Left ventricle myocardium inferior (tissue), 1 donor: ENCODE data around the gene ERCC1. TPM values are rescaled to one million over a fixed set of nuclear protein-coding genes. Genes with fewer than 3 reads are reported as not detected.

Experiments used
- DNase-seq: peaks from one replicate; pipeline ENCODE4 v3.0.0-alpha.2; 2020
- H3K27ac ChIP-seq: fragments of 200-600 bp; replicated peaks from 2 replicates; pipeline ENCODE4 v1.8.0; 2021
- H3K27me3 ChIP-seq: fragments of 200-600 bp; 2 replicates; pipeline ENCODE4 v1.8.0; 2021; ENCODE audit warnings: low read depth
- H3K36me3 ChIP-seq: fragments of 200-600 bp; 2 replicates; pipeline ENCODE4 v1.8.0; 2021
- H3K4me1 ChIP-seq: fragments of 200-600 bp; 2 replicates; pipeline ENCODE4 v1.8.0; 2021
- H3K4me3 ChIP-seq: fragments of 200-600 bp; 2 replicates; pipeline ENCODE4 v1.8.0; 2021; ENCODE audit warnings: mild to moderate bottlenecking, moderate library complexity
- H3K9me3 ChIP-seq: fragments of 200-600 bp; replicated peaks from 2 replicates; pipeline ENCODE4 v1.8.0; 2021
- CTCF ChIP-seq: fragments of 200-600 bp; IDR thresholded peaks from 2 replicates; pipeline ENCODE4 v1.8.0; 2021; ENCODE audit warnings: antibody characterized with exemption, mild to moderate bottlenecking, borderline replicate concordance
- intact Hi-C: fragments of 100-400 bp; cut with micrococcal nuclease; formaldehyde crosslinking; loops from one replicate; pipeline ENCODE4 v1.11.0; 2022
- total RNA-seq: library from RNA; stranded (reverse); fragmentation: NEBNext Ultra II Directional; extraction: Animal tissue kit (Norgen Biotek cat#: 25700); gene quantifications from one replicate; pipeline ENCODE4 v1.2.1, GENCODE V29; 2021
- donor health status: DM: no; HTN: yes; CAD: no; lungs with severe emphysema.

Gene ERCC1
- total RNA-seq, 1 donor from 2014 or later, result 108 TPM

DNA sequence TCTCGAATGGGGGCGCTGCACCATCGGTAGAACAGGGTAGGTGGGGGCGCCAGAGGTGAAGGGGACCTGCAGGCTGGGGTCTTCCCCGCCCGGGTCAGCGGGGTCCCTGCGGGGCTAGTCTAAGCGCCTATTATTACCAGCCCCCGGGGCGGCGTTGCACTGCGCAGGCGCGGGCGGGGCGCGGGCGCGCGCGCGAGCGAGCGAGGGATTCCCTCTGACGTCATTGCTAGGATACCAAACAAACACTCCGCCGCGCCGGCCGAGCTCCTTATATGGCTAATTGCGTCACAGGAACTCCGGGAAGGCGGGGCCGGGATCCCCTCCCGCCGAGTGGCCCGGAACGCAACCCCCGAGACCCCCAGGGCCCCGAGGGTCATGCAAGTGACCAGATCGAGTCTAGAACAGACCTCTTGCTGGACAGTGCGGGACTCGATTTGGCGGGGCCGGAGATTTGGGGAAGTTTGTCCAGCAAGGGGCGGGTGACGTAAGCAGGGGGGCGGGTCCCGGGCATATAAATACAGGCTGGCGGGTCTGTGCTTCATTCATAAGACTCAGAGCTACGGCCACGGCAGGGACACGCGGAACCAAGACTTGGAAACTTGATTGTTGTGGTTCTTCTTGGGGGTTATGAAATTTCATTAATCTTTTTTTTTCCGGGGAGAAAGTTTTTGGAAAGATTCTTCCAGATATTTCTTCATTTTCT, 43.9 kb upstream of the ERCC1 start, which contains the start of gene FOSB:
Gene FOSB, plus strand, starts transcription at position 541 of the 703 bp plus-strand sequence. CDS start 591 bp downstream, outside the sequence.
- intact Hi-C loops, result no loop called here
- H3K9me3 ChIP-seq, result no peaks in the 10 kb centered on the region
- peaks cover 44% of the 10 kb centered on the region for H3K4me1 ChIP-seq
- peak; percentile 95 for DNase-seq
- peak within 1 kb of the TSS; percentile 95 for H3K27ac ChIP-seq
- H3K4me3 ChIP-seq, result peak within 1 kb of the TSS; percentile 81
- TF ChIP-seq CTCF, result no peak
- H3K36me3 ChIP-seq, result no peaks in the 10 kb centered on the region
- H3K27me3 ChIP-seq, result peaks cover 12% of the 10 kb centered on the region

GRCh38 chr19:45467115-45467455, 43.4 kb upstream of the ERCC1 start:
- H3K27ac ChIP-seq, result peak overlapping the region; percentile 95
- DNase-seq, result no peak
- peaks cover 7% of the 10 kb centered on the region for H3K27me3 ChIP-seq
- no peak for TF ChIP-seq CTCF
- H3K4me1 ChIP-seq, result peaks cover 38% of the 10 kb centered on the region
- intact Hi-C loops, result no loop called here
- H3K4me3 ChIP-seq, result peak overlapping the region; percentile 81
- no peaks in the 10 kb centered on the region for H3K36me3 ChIP-seq
- H3K9me3 ChIP-seq, result no peaks in the 10 kb centered on the region

DNA sequence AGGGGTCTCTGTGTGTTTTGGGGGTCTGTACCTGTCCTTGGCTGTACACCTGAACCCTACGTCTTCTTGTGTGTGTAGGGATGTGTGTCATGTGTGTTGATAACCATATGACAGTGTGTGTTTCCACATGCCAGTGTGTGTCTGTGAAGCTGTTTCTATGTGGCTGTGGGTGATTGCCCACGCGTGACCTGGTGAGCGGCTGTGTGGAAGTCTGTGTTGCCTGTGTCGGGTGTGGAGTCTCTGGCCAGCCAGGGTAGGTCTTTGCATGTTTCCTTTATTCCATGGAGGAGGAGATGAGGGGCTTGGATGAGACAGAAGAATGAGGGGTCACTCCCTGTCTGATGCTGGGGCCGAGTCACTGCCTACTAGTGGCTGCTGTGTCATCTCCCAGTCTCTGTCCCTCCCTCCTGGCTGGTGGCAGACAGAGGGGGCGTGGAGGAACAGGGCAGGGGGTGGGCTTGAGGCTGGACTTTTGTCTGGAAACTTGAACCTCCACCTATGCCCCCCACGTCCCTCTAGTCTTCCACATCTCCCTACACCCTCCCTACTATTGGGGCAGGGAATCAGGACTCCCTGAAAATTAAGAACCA, 41.2 kb upstream of the ERCC1 start:
- intact Hi-C loops, result no loop called here
- no peak for DNase-seq
- no peak for TF ChIP-seq CTCF
- Histone ChIP-seq H3K4me1 (peaks cover 29% of the 10 kb centered on the region), H3K4me3 (no peak overlapping the region), H3K27me3 (no peaks in the 10 kb centered on the region), H3K9me3 (no peaks in the 10 kb centered on the region), H3K27ac (no peak overlapping the region), H3K36me3 (no peaks in the 10 kb centered on the region)

- Histone ChIP-seq H3K36me3 (no peaks in the 10 kb centered on the region), H3K9me3 (no peaks in the 10 kb centered on the region), H3K4me1 (peaks cover 22% of the 10 kb centered on the region), H3K27ac (no peak overlapping the region), H3K4me3 (no peak overlapping the region), H3K27me3 (no peaks in the 10 kb centered on the region)
- no peak for TF ChIP-seq CTCF
- no peak for DNase-seq
- intact Hi-C loops, result no loop called here
These were observed 40.6 kb upstream of the ERCC1 start for GRCh38 chr19:45464274-45464673.

GRCh38 chr19:45463241-45463640, 39.5 kb upstream of the ERCC1 start:
- intact Hi-C loops, result no loop called here

More at GRCh38 chr19:45463241-45463640, 39.5 kb upstream of the ERCC1 start:
- no peak for DNase-seq
- Histone ChIP-seq H3K36me3 (no peaks in the 10 kb centered on the region), H3K27me3 (no peaks in the 10 kb centered on the region), H3K4me3 (no peak overlapping the region), H3K27ac (no peak overlapping the region), H3K9me3 (no peaks in the 10 kb centered on the region), H3K4me1 (peaks cover 15% of the 10 kb centered on the region)
- TF ChIP-seq CTCF, result no peak
